ENCODE results near the gene GDAP2.

DNA sequence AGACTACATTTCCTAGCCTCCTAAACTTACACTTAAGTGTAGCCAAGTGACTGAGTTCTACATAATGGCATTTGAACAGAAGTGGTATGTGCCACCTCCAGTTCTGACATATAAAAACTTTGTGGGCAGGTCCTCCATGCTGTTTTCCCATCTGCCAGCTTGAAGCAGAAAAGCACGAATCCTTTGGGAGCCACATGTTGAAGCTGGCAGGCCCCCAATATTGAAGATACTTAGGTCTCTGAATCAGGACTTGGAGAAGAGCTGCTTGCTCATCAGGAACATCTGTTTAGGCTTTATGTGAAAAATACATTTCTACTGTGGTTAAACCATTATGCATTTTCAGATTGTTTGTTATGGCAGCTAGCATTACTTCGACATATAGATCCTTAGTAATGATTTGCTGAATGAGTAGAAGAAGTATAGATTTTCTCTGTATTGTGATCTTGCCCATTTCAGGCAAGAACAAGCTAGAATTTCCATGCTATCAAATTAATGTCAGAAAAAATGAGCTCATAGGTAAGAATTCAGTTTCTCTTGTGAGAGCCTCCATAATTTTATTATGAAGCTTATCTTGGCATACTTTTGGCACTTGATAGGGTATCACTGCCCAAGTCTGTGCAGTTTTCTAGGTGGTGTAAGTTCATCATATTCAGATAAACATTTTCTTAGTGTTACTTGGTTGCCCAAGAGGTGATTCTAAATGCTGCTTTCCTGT, 68.4 kb downstream of the GDAP2 start:
- no peak for TF ChIP-seq GATA2 (IDR thresholded peaks at IDR 0.05; ENCODE audit: insufficient read depth, insufficient read length, low read depth, low read length)
- TF ChIP-seq, protein P1, sequence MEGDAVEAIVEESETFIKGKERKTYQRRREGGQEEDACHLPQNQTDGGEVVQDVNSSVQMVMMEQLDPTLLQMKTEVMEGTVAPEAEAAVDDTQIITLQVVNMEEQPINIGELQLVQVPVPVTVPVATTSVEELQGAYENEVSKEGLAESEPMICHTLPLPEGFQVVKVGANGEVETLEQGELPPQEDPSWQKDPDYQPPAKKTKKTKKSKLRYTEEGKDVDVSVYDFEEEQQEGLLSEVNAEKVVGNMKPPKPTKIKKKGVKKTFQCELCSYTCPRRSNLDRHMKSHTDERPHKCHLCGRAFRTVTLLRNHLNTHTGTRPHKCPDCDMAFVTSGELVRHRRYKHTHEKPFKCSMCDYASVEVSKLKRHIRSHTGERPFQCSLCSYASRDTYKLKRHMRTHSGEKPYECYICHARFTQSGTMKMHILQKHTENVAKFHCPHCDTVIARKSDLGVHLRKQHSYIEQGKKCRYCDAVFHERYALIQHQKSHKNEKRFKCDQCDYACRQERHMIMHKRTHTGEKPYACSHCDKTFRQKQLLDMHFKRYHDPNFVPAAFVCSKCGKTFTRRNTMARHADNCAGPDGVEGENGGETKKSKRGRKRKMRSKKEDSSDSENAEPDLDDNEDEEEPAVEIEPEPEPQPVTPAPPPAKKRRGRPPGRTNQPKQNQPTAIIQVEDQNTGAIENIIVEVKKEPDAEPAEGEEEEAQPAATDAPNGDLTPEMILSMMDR (IDR thresholded peaks at IDR 0.05; ENCODE audit: extremely low read depth in 1 of 2, insufficient read depth in 1 of 2, low read depth in 1 of 2, low read length in 2 of 2) = no peak
- no peak for TF ChIP-seq EZH2 (IDR thresholded peaks at IDR 0.05; ENCODE audit: borderline replicate concordance, low read depth, low read length, severe bottlenecking)
- TF ChIP-seq JUN (IDR thresholded peaks at IDR 0.05; ENCODE audit: borderline replicate concordance, insufficient read depth, insufficient read length, low read depth) = no peak
- TF ChIP-seq, protein P2, sequence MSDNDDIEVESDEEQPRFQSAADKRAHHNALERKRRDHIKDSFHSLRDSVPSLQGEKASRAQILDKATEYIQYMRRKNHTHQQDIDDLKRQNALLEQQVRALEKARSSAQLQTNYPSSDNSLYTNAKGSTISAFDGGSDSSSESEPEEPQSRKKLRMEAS (IDR thresholded peaks at IDR 0.05; ENCODE audit: insufficient read depth, insufficient read length) = no peak
- TF ChIP-seq POLR2AphosphoS5 (IDR thresholded peaks at IDR 0.05; ENCODE audit: insufficient read depth, low read depth, low read length) = no peak
- no peak for TF ChIP-seq POLR2A (IDR thresholded peaks at IDR 0.05; ENCODE audit: low read depth, low read length)
- no peak for TF ChIP-seq FOS (IDR thresholded peaks at IDR 0.05; ENCODE audit: borderline replicate concordance, insufficient read depth, low read length)
- TF ChIP-seq MYC (IDR thresholded peaks at IDR 0.05; ENCODE audit: low read depth, low read length) = no peak

Data from endothelial cell of umbilical vein (primary cell).